ENCODE measurements around the gene GREB1L. TPM values are rescaled to one million over a fixed set of nuclear protein-coding genes. Genes with fewer than 3 reads are reported as not detected.

Gene GREB1L
- total RNA-seq, 1 experiment from 2014 or later = 75.4 TPM

GRCh38 chr18:21293479-21293878 is 51.4 kb downstream of the GREB1L start:
- Mint-ChIP-seq H3K36me3 (ENCODE audit: insufficient read depth, unreplicated experiment) (peaks cover 14% of the 10 kb centered on the region), H3K27ac (ENCODE audit: unreplicated experiment) (no peak overlapping the region), H3K27me3 (ENCODE audit: insufficient read depth, unreplicated experiment) (no peaks in the 10 kb centered on the region), H3K9me3 (ENCODE audit: unreplicated experiment) (no peaks in the 10 kb centered on the region), H3K4me1 (ENCODE audit: low read depth, unreplicated experiment) (peaks cover 39% of the 10 kb centered on the region), H3K4me3 (ENCODE audit: unreplicated experiment) (no peak overlapping the region)
- no peaks in the 10 kb centered on the region for H3K9me3 ChIP-seq
- no peaks in the 10 kb centered on the region for H3K36me3 ChIP-seq (ENCODE audit: control insufficient read depth, insufficient read depth, low read length)
- H3K4me3 ChIP-seq (ENCODE audit: low read depth, low read length) = no peak overlapping the region
- intact Hi-C loops (cut with micrococcal nuclease; ENCODE audit: unreplicated experiment) = no loop called here
- TF ChIP-seq CTCF (IDR thresholded peaks at IDR 0.05; ENCODE audit: insufficient read depth in 1 of 2, low read depth in 1 of 2, low read length in 1 of 2, severe bottlenecking in 1 of 2, unreplicated experiment in 1 of 2) = no peak
- CTCF ChIA-PET = no interaction called here
- no peaks in the 10 kb centered on the region for H3K27me3 ChIP-seq (replicated peaks; ENCODE audit: control insufficient read depth, insufficient read depth, low read length)
- DNase-seq = no peak
- H3K4me1 ChIP-seq = peaks cover 29% of the 10 kb centered on the region
- POLR2A ChIA-PET = no interaction called here
- no TSS peak for BruUV-seq (replicated peaks)

GRCh38 chr18:21295101-21295500 is 53.1 kb downstream of the GREB1L start:
- Mint-ChIP-seq H3K27me3 (ENCODE audit: insufficient read depth, unreplicated experiment) (no peaks in the 10 kb centered on the region), H3K9me3 (ENCODE audit: unreplicated experiment) (no peaks in the 10 kb centered on the region)
- intact Hi-C loops (cut with micrococcal nuclease; ENCODE audit: unreplicated experiment) = no loop called here

GRCh38 chr18:21296045-21296444 is 54.0 kb downstream of the GREB1L start:
- H3K27me3 ChIP-seq (replicated peaks; ENCODE audit: control insufficient read depth, insufficient read depth, low read length) = no peaks in the 10 kb centered on the region
- Mint-ChIP-seq H3K27ac (ENCODE audit: unreplicated experiment) (no peak overlapping the region), H3K36me3 (ENCODE audit: insufficient read depth, unreplicated experiment) (peaks cover 19% of the 10 kb centered on the region), H3K27me3 (ENCODE audit: insufficient read depth, unreplicated experiment) (no peaks in the 10 kb centered on the region), H3K4me1 (ENCODE audit: low read depth, unreplicated experiment) (peaks cover 52% of the 10 kb centered on the region), H3K4me3 (ENCODE audit: unreplicated experiment) (no peak overlapping the region), H3K9me3 (ENCODE audit: unreplicated experiment) (no peaks in the 10 kb centered on the region)
- no peak for TF ChIP-seq CTCF (IDR thresholded peaks at IDR 0.05; ENCODE audit: insufficient read depth in 1 of 2, low read depth in 1 of 2, low read length in 1 of 2, severe bottlenecking in 1 of 2, unreplicated experiment in 1 of 2)
- no TSS peak for BruUV-seq (replicated peaks)
- DNase-seq = no peak
- H3K36me3 ChIP-seq (ENCODE audit: control insufficient read depth, insufficient read depth, low read length) = no peaks in the 10 kb centered on the region
- POLR2A ChIA-PET = interaction anchor here (0.6 kb wide), 1 partner anchor 372 kb away, joined by 6 read pairs; no protein-coding TSS in a partner anchor
- H3K4me3 ChIP-seq (ENCODE audit: low read depth, low read length) = no peak overlapping the region
- no peaks in the 10 kb centered on the region for H3K9me3 ChIP-seq
- H3K4me1 ChIP-seq = peaks cover 47% of the 10 kb centered on the region
- CTCF ChIA-PET = no interaction called here
- intact Hi-C loops (cut with micrococcal nuclease; ENCODE audit: unreplicated experiment) = no loop called here

More at GRCh38 chr18:21295101-21295500, 53.1 kb downstream of the GREB1L start:
- ChIA-PET POLR2A (no interaction called here), CTCF (no interaction called here)
- Histone ChIP-seq H3K4me1 (peaks cover 41% of the 10 kb centered on the region), H3K27me3 (replicated peaks; ENCODE audit: control insufficient read depth, insufficient read depth, low read length) (no peaks in the 10 kb centered on the region), H3K4me3 (ENCODE audit: low read depth, low read length) (no peak overlapping the region), H3K36me3 (ENCODE audit: control insufficient read depth, insufficient read depth, low read length) (no peaks in the 10 kb centered on the region), H3K9me3 (no peaks in the 10 kb centered on the region)
- no peak for TF ChIP-seq CTCF (IDR thresholded peaks at IDR 0.05; ENCODE audit: insufficient read depth in 1 of 2, low read depth in 1 of 2, low read length in 1 of 2, severe bottlenecking in 1 of 2, unreplicated experiment in 1 of 2)
- DNase-seq = no peak
- no TSS peak for BruUV-seq (replicated peaks)
- peaks cover 20% of the 10 kb centered on the region for H3K36me3 Mint-ChIP-seq (ENCODE audit: insufficient read depth, unreplicated experiment)
- no peak overlapping the region for H3K27ac Mint-ChIP-seq (ENCODE audit: unreplicated experiment)
- H3K4me1 Mint-ChIP-seq (ENCODE audit: low read depth, unreplicated experiment) = peaks cover 47% of the 10 kb centered on the region
- no peak overlapping the region for H3K4me3 Mint-ChIP-seq (ENCODE audit: unreplicated experiment)

All from Caco-2 (cell line).